GM23338 (cell line): ENCODE results near the gene KLHL21. TPM values are rescaled to one million over a fixed set of nuclear protein-coding genes. Genes with fewer than 3 reads are reported as not detected.
A peak's percentile ranks its signal among the peaks of the same experiment; 100 is the strongest.

ENCODE experiments used
- ATAC-seq: fragments of 200-7000 bp; cut with Tn5 transposase; 3 replicates; pipeline ENCODE4 v1.9.1; 2020
- DNase-seq: peaks from one replicate; pipeline ENCODE4 v3.0.0-alpha.2; 2015; ENCODE audit warnings: low spot score
- H2AFZ ChIP-seq: fragments of 200-600 bp; sonication (generic); 2 replicates; pipeline ENCODE4 v1.8.0; 2016; ENCODE audit warnings: antibody characterized with exemption, mild to moderate bottlenecking, moderate library complexity
- H3F3A ChIP-seq: fragments of 200-600 bp; sonication (generic); replicated peaks from 2 replicates; pipeline ENCODE4 v1.8.0; 2017; ENCODE audit warnings: antibody characterized with exemption, mixed run types, low read depth
- H3K27ac ChIP-seq: fragments of 200-600 bp; sonication (generic); 2 replicates; pipeline ENCODE4 v1.6.1; 2016; ENCODE audit warnings: low read depth
- H3K27me3 ChIP-seq: fragments of 200-600 bp; sonication (generic); 2 replicates; pipeline ENCODE4 v1.8.0; 2016; ENCODE audit warnings: mild to moderate bottlenecking, mixed run types, moderate library complexity; ENCODE audit not compliant: insufficient read depth
- H3K36me3 ChIP-seq: fragments of 200-600 bp; sonication (generic); 2 replicates; pipeline ENCODE4 v1.8.0; 2016; ENCODE audit warnings: mild to moderate bottlenecking; ENCODE audit not compliant: insufficient read depth
- H3K4me1 ChIP-seq: fragments of 200-600 bp; sonication (generic); 2 replicates; pipeline ENCODE4 v1.8.0; 2016; ENCODE audit warnings: mild to moderate bottlenecking, moderate library complexity; ENCODE audit not compliant: insufficient read depth
- H3K4me2 ChIP-seq: fragments of 200-600 bp; sonication (generic); 2 replicates; pipeline ENCODE4 v1.7.1; 2017; ENCODE audit warnings: mixed run types
- H3K4me3 ChIP-seq: fragments of 200-600 bp; sonication (generic); 2 replicates; pipeline ENCODE4 v1.6.1; 2016; ENCODE audit warnings: mixed run types
- H3K79me2 ChIP-seq: fragments of 200-600 bp; sonication (generic); replicated peaks from 2 replicates; pipeline ENCODE4 v1.8.0; 2017; ENCODE audit warnings: mild to moderate bottlenecking; ENCODE audit not compliant: insufficient read depth
- H3K9me2 ChIP-seq: fragments of 200-600 bp; sonication (generic); 2 replicates; pipeline ENCODE4 v1.8.0; 2017; ENCODE audit not compliant: insufficient read depth
- H4K20me1 ChIP-seq: fragments of 200-600 bp; sonication (generic); replicated peaks from 2 replicates; pipeline ENCODE4 v1.8.0; 2017; ENCODE audit warnings: mild to moderate bottlenecking; ENCODE audit not compliant: insufficient read depth
- H3K27ac Mint-ChIP-seq: 2 replicates; pipeline ENCODE4 v1.8.0; 2020; ENCODE audit warnings: inconsistent platforms, mild to moderate bottlenecking, moderate library complexity, mixed read lengths
- H3K27me3 Mint-ChIP-seq: 3 replicates; pipeline ENCODE4 v1.8.0; 2022; ENCODE audit warnings: low read depth, mild to moderate bottlenecking, moderate library complexity, mixed read lengths, inconsistent platforms; ENCODE audit not compliant: insufficient read depth, poor library complexity
- H3K36me3 Mint-ChIP-seq: 3 replicates; pipeline ENCODE4 v1.8.0; 2021; ENCODE audit warnings: low read depth, mild to moderate bottlenecking, inconsistent platforms, moderate library complexity, mixed read lengths
- H3K4me1 Mint-ChIP-seq: 3 replicates; pipeline ENCODE4 v1.8.0; 2020; ENCODE audit warnings: mild to moderate bottlenecking, inconsistent platforms, mixed read lengths
- H3K4me3 Mint-ChIP-seq: 3 replicates; pipeline ENCODE4 v1.8.0; 2021; ENCODE audit warnings: moderate library complexity, mild to moderate bottlenecking, inconsistent platforms, mixed read lengths
- H3K9me3 Mint-ChIP-seq: 3 replicates; pipeline ENCODE4 v1.8.0; 2020; ENCODE audit warnings: moderate library complexity, mild to moderate bottlenecking, inconsistent platforms, mixed read lengths
- CREB1 ChIP-seq: fragments of 250-450 bp; sonication (Bioruptor Pico); IDR thresholded peaks from 2 replicates; pipeline ENCODE4 v1.5.0; 2020; ENCODE audit warnings: low read depth, mild to moderate bottlenecking, moderate library complexity
- EZH2 ChIP-seq: fragments of 200-600 bp; sonication (generic); IDR thresholded peaks from one replicate; pipeline ENCODE4 v1.8.0; 2017; ENCODE audit warnings: antibody characterized with exemption, mild to moderate bottlenecking, low read depth; ENCODE audit not compliant: unreplicated experiment
- EZH2phosphoT487 ChIP-seq: fragments of 200-600 bp; sonication (generic); IDR thresholded peaks from one replicate; pipeline ENCODE4 v1.8.1; 2018; ENCODE audit warnings: antibody characterized with exemption; ENCODE audit not compliant: unreplicated experiment
- JUNB ChIP-seq: IDR thresholded peaks from one replicate; pipeline ENCODE4 v1.6.1; 2016; ENCODE audit warnings: antibody characterized with exemption; ENCODE audit not compliant: unreplicated experiment
- NANOG ChIP-seq: IDR thresholded peaks from 2 replicates; pipeline ENCODE4 v1.6.1; 2016; ENCODE audit warnings: antibody characterized with exemption, borderline replicate concordance
- POLR2AphosphoS5 ChIP-seq: IDR thresholded peaks from 2 replicates; pipeline ENCODE4 v1.6.1; 2016; ENCODE audit warnings: antibody characterized with exemption, low read depth
- STAT1 ChIP-seq: IDR thresholded peaks from one replicate; pipeline ENCODE4 v1.6.1; 2016; ENCODE audit warnings: antibody characterized with exemption; ENCODE audit not compliant: unreplicated experiment
- ZNF114 ChIP-seq: fragments of 250-450 bp; sonication (Bioruptor Pico); IDR thresholded peaks from 2 replicates; pipeline ENCODE4 v1.5.0; 2020; ENCODE audit warnings: mild to moderate bottlenecking, moderate library complexity
- ZNF331 ChIP-seq: fragments of 250-450 bp; sonication (Bioruptor Pico); IDR thresholded peaks from 2 replicates; pipeline ENCODE4 v1.5.0; 2020; ENCODE audit warnings: low read depth, mild to moderate bottlenecking, moderate library complexity
- polyA plus RNA-seq: library from polyadenylated mRNA; unstranded; fragments of >200 nt; fragmentation: Nextera tagmentation; extraction: Ambion mirVana; gene quantifications from 2 replicates; pipeline ENCODE4 v1.2.1, GENCODE V29; 2016
- total RNA-seq: library from RNA; depleted of rRNA; stranded (reverse); fragments of >200 nt; shearing (Covaris generic); gene quantifications from 2 replicates; pipeline ENCODE4 v1.2.3, GENCODE V29; 2014
- TF ChIP-seq, protein P1 (sequence below): fragments of 250-450 bp; sonication (Bioruptor Pico); IDR thresholded peaks from 2 replicates; pipeline ENCODE4 v1.5.0; 2020; ENCODE audit warnings: mild to moderate bottlenecking, moderate library complexity
- TF ChIP-seq, protein P2 (sequence below): IDR thresholded peaks from 2 replicates; pipeline ENCODE4 v1.6.1; 2016; ENCODE audit warnings: antibody characterized with exemption
- TF ChIP-seq, protein P3 (sequence below): IDR thresholded peaks from one replicate; pipeline ENCODE4 v1.6.1; 2018; ENCODE audit warnings: antibody characterized with exemption; ENCODE audit not compliant: unreplicated experiment
- TF ChIP-seq, protein P4 (sequence below), 2 experiments: fragments of 200-600 bp in 1 of 2; sonication (generic) in 1 of 2; conservative IDR thresholded peaks; 2 replicates each; pipeline versions ENCODE4 v1.5.1 to v1.6.1; 2016 to 2017; ENCODE audit warnings: antibody characterized with exemption in 2 of 2, low read depth in 2 of 2, mild to moderate bottlenecking in 2 of 2, moderate library complexity in 1 of 2

KLHL21 gene
- total and polyA plus RNA-seq, 2 experiments from 2014 or later = 7.3 to 35.9 TPM

DNA sequence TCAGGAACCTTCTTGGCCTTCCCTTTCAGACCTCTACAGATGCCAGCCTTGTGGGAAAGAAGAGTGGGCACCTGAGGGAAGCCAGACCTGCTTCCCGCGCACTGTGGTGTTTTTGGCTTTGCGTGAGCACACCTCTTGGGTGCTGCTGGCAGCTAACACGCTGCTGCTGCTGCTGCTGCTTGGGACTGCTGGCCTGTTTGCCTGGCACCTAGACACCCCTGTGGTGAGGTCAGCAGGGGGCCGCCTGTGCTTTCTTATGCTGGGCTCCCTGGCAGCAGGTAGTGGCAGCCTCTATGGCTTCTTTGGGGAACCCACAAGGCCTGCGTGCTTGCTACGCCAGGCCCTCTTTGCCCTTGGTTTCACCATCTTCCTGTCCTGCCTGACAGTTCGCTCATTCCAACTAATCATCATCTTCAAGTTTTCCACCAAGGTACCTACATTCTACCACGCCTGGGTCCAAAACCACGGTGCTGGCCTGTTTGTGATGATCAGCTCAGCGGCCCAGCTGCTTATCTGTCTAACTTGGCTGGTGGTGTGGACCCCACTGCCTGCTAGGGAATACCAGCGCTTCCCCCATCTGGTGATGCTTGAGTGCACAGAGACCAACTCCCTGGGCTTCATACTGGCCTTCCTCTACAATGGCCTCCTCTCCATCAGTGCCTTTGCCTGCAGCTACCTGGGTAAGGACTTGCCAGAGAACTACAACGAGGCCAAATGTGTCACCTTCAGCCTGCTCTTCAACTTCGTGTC, 23.9 kb downstream of the KLHL21 start:
- Histone ChIP-seq H2AFZ (peak overlapping the region; percentile 99), H3K4me3 (peak overlapping the region; percentile 95), H3K36me3 (no peaks in the 10 kb centered on the region), H3K27ac (no peak overlapping the region), H3K79me2 (peaks cover 14% of the 10 kb centered on the region), H3K4me1 (peaks cover 13% of the 10 kb centered on the region; the same call in 1 of the 2 replicates), H3K27me3 (no peaks in the 10 kb centered on the region), H3K4me2 (peak overlapping the region; percentile 95), H3F3A (no peaks in the 10 kb centered on the region; the same call in 1 of the 2 replicates), H3K9me2 (no peaks in the 10 kb centered on the region), H4K20me1 (no peaks in the 10 kb centered on the region; the same call in 1 of the 2 replicates)
- H3K9me3 Mint-ChIP-seq = no peaks in the 10 kb centered on the region
- H3K4me3 Mint-ChIP-seq = peak overlapping the region; percentile 95
- H3K4me1 Mint-ChIP-seq = peaks cover 14% of the 10 kb centered on the region
- ATAC-seq (no peak), DNase-seq (no peak)
- TF ChIP-seq NANOG (no peak), STAT1 (no peak), CREB1 (CRISPR knock-in tag) (no peak), EZH2 (no peak), EZH2phosphoT487 (no peak), ZNF331 (CRISPR knock-in tag) (no peak), JUNB (no peak), POLR2AphosphoS5 (no peak), ZNF114 (no peak)
- TF ChIP-seq, protein P1, sequence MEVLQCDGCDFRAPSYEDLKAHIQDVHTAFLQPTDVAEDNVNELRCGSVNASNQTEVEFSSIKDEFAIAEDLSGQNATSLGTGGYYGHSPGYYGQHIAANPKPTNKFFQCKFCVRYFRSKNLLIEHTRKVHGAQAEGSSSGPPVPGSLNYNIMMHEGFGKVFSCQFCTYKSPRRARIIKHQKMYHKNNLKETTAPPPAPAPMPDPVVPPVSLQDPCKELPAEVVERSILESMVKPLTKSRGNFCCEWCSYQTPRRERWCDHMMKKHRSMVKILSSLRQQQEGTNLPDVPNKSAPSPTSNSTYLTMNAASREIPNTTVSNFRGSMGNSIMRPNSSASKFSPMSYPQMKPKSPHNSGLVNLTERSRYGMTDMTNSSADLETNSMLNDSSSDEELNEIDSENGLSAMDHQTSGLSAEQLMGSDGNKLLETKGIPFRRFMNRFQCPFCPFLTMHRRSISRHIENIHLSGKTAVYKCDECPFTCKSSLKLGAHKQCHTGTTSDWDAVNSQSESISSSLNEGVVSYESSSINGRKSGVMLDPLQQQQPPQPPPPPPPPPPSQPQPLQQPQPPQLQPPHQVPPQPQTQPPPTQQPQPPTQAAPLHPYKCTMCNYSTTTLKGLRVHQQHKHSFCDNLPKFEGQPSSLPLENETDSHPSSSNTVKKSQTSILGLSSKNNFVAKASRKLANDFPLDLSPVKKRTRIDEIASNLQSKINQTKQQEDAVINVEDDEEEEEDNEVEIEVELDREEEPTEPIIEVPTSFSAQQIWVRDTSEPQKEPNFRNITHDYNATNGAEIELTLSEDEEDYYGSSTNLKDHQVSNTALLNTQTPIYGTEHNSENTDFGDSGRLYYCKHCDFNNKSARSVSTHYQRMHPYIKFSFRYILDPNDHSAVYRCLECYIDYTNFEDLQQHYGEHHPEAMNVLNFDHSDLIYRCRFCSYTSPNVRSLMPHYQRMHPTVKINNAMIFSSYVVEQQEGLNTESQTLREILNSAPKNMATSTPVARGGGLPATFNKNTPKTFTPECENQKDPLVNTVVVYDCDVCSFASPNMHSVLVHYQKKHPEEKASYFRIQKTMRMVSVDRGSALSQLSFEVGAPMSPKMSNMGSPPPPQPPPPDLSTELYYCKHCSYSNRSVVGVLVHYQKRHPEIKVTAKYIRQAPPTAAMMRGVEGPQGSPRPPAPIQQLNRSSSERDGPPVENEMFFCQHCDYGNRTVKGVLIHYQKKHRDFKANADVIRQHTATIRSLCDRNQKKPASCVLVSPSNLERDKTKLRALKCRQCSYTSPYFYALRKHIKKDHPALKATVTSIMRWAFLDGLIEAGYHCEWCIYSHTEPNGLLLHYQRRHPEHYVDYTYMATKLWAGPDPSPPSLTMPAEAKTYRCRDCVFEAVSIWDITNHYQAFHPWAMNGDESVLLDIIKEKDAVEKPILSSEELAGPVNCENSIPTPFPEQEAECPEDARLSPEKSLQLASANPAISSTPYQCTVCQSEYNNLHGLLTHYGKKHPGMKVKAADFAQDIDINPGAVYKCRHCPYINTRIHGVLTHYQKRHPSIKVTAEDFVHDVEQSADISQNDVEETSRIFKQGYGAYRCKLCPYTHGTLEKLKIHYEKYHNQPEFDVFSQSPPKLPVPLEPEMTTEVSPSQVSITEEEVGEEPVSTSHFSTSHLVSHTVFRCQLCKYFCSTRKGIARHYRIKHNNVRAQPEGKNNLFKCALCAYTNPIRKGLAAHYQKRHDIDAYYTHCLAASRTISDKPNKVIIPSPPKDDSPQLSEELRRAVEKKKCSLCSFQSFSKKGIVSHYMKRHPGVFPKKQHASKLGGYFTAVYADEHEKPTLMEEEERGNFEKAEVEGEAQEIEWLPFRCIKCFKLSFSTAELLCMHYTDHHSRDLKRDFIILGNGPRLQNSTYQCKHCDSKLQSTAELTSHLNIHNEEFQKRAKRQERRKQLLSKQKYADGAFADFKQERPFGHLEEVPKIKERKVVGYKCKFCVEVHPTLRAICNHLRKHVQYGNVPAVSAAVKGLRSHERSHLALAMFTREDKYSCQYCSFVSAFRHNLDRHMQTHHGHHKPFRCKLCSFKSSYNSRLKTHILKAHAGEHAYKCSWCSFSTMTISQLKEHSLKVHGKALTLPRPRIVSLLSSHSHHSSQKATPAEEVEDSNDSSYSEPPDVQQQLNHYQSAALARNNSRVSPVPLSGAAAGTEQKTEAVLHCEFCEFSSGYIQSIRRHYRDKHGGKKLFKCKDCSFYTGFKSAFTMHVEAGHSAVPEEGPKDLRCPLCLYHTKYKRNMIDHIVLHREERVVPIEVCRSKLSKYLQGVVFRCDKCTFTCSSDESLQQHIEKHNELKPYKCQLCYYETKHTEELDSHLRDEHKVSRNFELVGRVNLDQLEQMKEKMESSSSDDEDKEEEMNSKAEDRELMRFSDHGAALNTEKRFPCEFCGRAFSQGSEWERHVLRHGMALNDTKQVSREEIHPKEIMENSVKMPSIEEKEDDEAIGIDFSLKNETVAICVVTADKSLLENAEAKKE (CRISPR knock-in tag) = no peak
- TF ChIP-seq, protein P2, sequence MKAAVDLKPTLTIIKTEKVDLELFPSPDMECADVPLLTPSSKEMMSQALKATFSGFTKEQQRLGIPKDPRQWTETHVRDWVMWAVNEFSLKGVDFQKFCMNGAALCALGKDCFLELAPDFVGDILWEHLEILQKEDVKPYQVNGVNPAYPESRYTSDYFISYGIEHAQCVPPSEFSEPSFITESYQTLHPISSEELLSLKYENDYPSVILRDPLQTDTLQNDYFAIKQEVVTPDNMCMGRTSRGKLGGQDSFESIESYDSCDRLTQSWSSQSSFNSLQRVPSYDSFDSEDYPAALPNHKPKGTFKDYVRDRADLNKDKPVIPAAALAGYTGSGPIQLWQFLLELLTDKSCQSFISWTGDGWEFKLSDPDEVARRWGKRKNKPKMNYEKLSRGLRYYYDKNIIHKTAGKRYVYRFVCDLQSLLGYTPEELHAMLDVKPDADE = no peak
- TF ChIP-seq, protein P3, sequence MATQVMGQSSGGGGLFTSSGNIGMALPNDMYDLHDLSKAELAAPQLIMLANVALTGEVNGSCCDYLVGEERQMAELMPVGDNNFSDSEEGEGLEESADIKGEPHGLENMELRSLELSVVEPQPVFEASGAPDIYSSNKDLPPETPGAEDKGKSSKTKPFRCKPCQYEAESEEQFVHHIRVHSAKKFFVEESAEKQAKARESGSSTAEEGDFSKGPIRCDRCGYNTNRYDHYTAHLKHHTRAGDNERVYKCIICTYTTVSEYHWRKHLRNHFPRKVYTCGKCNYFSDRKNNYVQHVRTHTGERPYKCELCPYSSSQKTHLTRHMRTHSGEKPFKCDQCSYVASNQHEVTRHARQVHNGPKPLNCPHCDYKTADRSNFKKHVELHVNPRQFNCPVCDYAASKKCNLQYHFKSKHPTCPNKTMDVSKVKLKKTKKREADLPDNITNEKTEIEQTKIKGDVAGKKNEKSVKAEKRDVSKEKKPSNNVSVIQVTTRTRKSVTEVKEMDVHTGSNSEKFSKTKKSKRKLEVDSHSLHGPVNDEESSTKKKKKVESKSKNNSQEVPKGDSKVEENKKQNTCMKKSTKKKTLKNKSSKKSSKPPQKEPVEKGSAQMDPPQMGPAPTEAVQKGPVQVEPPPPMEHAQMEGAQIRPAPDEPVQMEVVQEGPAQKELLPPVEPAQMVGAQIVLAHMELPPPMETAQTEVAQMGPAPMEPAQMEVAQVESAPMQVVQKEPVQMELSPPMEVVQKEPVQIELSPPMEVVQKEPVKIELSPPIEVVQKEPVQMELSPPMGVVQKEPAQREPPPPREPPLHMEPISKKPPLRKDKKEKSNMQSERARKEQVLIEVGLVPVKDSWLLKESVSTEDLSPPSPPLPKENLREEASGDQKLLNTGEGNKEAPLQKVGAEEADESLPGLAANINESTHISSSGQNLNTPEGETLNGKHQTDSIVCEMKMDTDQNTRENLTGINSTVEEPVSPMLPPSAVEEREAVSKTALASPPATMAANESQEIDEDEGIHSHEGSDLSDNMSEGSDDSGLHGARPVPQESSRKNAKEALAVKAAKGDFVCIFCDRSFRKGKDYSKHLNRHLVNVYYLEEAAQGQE = no peak
- TF ChIP-seq, protein P4, sequence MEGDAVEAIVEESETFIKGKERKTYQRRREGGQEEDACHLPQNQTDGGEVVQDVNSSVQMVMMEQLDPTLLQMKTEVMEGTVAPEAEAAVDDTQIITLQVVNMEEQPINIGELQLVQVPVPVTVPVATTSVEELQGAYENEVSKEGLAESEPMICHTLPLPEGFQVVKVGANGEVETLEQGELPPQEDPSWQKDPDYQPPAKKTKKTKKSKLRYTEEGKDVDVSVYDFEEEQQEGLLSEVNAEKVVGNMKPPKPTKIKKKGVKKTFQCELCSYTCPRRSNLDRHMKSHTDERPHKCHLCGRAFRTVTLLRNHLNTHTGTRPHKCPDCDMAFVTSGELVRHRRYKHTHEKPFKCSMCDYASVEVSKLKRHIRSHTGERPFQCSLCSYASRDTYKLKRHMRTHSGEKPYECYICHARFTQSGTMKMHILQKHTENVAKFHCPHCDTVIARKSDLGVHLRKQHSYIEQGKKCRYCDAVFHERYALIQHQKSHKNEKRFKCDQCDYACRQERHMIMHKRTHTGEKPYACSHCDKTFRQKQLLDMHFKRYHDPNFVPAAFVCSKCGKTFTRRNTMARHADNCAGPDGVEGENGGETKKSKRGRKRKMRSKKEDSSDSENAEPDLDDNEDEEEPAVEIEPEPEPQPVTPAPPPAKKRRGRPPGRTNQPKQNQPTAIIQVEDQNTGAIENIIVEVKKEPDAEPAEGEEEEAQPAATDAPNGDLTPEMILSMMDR (conservative IDR thresholded peaks at IDR 0.05; ENCODE audit: low read depth in 2 of 2) = no peak
- H3K27ac Mint-ChIP-seq = peak overlapping the region; percentile 95; the same call in 1 of the 2 replicates
- 0 out of 3 replicates have a peak, but pooled peaks cover 2% of the 10 kb centered on the region for H3K36me3 Mint-ChIP-seq
- H3K27me3 Mint-ChIP-seq = peaks cover 2% of the 10 kb centered on the region
